ENCODE data around the gene FBRS.
A peak's percentile ranks its signal among the peaks of the same experiment; 100 is the strongest.

Gene FBRS

GRCh38 chr16:30657866-30658730, at the start of gene FBRS:
Gene FBRS, plus strand, starts transcription at chr16:30658431. Its CDS starts 1,088 bp downstream, at chr16:30659519.
- H3K79me2 ChIP-seq (ENCODE audit: insufficient read depth, low read length), result peaks cover 32% of the 10 kb centered on the region; the same call in 1 of the 2 replicates
- no peaks in the 10 kb centered on the region for H3K27me3 ChIP-seq (ENCODE audit: low read length)
- H2AFZ ChIP-seq (ENCODE audit: low read depth, low read length, severe bottlenecking), result peak within 1 kb of the TSS; percentile 54
- H3K27ac ChIP-seq (ENCODE audit: low read depth, low read length), result peak within 1 kb of the TSS; percentile 91
- H3F3A ChIP-seq (ENCODE audit: insufficient read depth), result peaks cover 24% of the 10 kb centered on the region
- H3K9me2 ChIP-seq (replicated peaks; ENCODE audit: insufficient read depth, low read length), result no peaks in the 10 kb centered on the region
- H3K9ac ChIP-seq (ENCODE audit: low read length), result peak within 1 kb of the TSS; percentile 86
- TF ChIP-seq EZH2phosphoT487 (conservative IDR thresholded peaks at IDR 0.05; ENCODE audit: low read length) (no peak), CTCF (IDR thresholded peaks at IDR 0.05; ENCODE audit: insufficient read depth, low read length, poor library complexity, severe bottlenecking) (peak; percentile 87)
- H3K9me3 ChIP-seq (ENCODE audit: insufficient read depth, low read length), result no peaks in the 10 kb centered on the region
- peak within 1 kb of the TSS; percentile 94 for H3K4me2 ChIP-seq (ENCODE audit: low read depth, low read length, poor library complexity, severe bottlenecking)
- peaks cover 6% of the 10 kb centered on the region; the same call in 1 of the 2 replicates for H3K36me3 ChIP-seq (ENCODE audit: low read length)
- H4K20me1 ChIP-seq (ENCODE audit: low read depth, low read length), result no peaks in the 10 kb centered on the region
- H3K4me3 ChIP-seq (ENCODE audit: insufficient read depth, low read length, poor library complexity, severe bottlenecking), result peak within 1 kb of the TSS; percentile 90

- Histone ChIP-seq H3K9me3 (ENCODE audit: insufficient read depth, low read length) (no peaks in the 10 kb centered on the region), H3K9ac (ENCODE audit: low read length) (peak overlapping the region; percentile 93), H3K79me2 (ENCODE audit: insufficient read depth, low read length) (peaks cover 13% of the 10 kb centered on the region), H2AFZ (ENCODE audit: low read depth, low read length, severe bottlenecking) (peak overlapping the region; percentile 82), H3K36me3 (ENCODE audit: low read length) (no peaks in the 10 kb centered on the region), H3F3A (ENCODE audit: insufficient read depth) (peaks cover 8% of the 10 kb centered on the region), H3K27ac (ENCODE audit: low read depth, low read length) (peak overlapping the region; percentile 73), H3K4me2 (ENCODE audit: low read depth, low read length, poor library complexity, severe bottlenecking) (peak overlapping the region; percentile 95), H3K4me3 (ENCODE audit: insufficient read depth, low read length, poor library complexity, severe bottlenecking) (peak overlapping the region; percentile 72), H3K9me2 (replicated peaks; ENCODE audit: insufficient read depth, low read length) (no peaks in the 10 kb centered on the region), H4K20me1 (ENCODE audit: low read depth, low read length) (no peaks in the 10 kb centered on the region), H3K27me3 (ENCODE audit: low read length) (no peaks in the 10 kb centered on the region)
- TF ChIP-seq EZH2phosphoT487 (conservative IDR thresholded peaks at IDR 0.05; ENCODE audit: low read length), result no peak
- no peak for TF ChIP-seq CTCF (IDR thresholded peaks at IDR 0.05; ENCODE audit: insufficient read depth, low read length, poor library complexity, severe bottlenecking)
These were observed 49.0 kb upstream of the FBRS start for GRCh38 chr16:30609002-30609925.

DNA sequence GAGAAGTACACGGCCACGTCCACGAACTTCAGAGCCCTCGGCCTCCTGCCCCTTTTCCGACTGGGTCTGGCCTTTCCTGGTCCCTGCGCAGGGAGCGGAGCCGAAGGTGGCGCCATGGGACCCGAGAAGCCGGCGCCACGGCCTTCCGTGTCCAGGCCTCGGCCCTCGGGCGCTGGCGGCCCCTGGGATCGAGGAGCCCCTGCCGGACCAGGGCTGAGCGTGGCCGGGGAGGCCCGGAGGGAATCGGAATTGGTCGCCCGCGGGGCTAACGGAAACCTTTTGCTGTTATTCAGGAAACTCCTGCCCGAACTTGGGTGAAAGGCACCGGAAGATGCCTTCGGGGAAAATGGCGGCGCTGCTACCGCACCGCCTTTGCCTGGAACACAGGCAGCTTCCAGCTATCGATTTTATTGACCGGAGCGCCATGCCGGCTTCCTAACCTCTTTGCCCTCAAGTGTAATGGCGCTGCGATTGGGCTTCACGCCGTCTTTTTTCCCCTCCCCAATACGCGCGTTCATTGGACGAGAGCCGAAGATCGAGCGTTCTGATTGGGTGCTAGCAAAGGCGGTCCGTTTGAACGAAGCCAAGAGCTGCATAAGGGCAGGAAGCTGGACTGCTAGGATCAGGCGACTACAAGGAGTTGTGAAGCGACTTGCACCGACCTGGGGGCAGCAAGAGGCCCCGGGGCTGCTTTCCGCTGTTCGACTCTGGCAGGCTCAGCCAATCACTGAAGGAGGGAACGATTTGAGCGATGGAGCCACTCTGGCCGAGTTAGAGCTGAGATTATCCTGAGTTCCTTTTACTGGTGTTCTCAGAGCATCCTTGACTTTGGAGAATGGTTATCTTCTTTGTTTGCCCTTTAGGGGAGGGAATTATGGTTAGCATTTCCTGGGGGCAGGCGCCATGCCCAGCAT, 48.0 kb upstream of the FBRS start, which contains the start of gene ZNF689:
Gene ZNF689, minus strand, starts transcription at position 464 of the 914 bp plus-strand sequence. Its CDS starts 348 bp downstream, at position 116.
- Histone ChIP-seq H3K27me3 (ENCODE audit: low read length) (no peaks in the 10 kb centered on the region), H3K9ac (ENCODE audit: low read length) (peak within 1 kb of the TSS; percentile 93), H3K9me3 (ENCODE audit: insufficient read depth, low read length) (no peaks in the 10 kb centered on the region), H3K9me2 (replicated peaks; ENCODE audit: insufficient read depth, low read length) (no peaks in the 10 kb centered on the region), H3K4me2 (ENCODE audit: low read depth, low read length, poor library complexity, severe bottlenecking) (peak within 1 kb of the TSS; percentile 95), H3K4me3 (ENCODE audit: insufficient read depth, low read length, poor library complexity, severe bottlenecking) (peak within 1 kb of the TSS; percentile 72), H3K27ac (ENCODE audit: low read depth, low read length) (peak within 1 kb of the TSS; percentile 73), H4K20me1 (ENCODE audit: low read depth, low read length) (no peaks in the 10 kb centered on the region), H2AFZ (ENCODE audit: low read depth, low read length, severe bottlenecking) (peak within 1 kb of the TSS; percentile 82), H3K36me3 (ENCODE audit: low read length) (no peaks in the 10 kb centered on the region), H3K79me2 (ENCODE audit: insufficient read depth, low read length) (peaks cover 13% of the 10 kb centered on the region), H3F3A (ENCODE audit: insufficient read depth) (peaks cover 8% of the 10 kb centered on the region)
- no peak for TF ChIP-seq EZH2phosphoT487 (conservative IDR thresholded peaks at IDR 0.05; ENCODE audit: low read length)
- TF ChIP-seq CTCF (IDR thresholded peaks at IDR 0.05; ENCODE audit: insufficient read depth, low read length, poor library complexity, severe bottlenecking), result no peak
